Sigmoid colon (tissue), 4 donors: ENCODE results near the gene DENND1B.

ENCODE experiments used
- CTCF ChIP-seq, 4 experiments: fragments of 450-650 bp in 3 of 4; fragments of 200-600 bp in 1 of 4; IDR thresholded peaks; one replicate each; pipeline ENCODE4 v1.5.1; 2016 to 2019; ENCODE audit warnings: antibody characterized with exemption in 4 of 4, mild to moderate bottlenecking in 3 of 4, moderate library complexity in 2 of 4
- EP300 ChIP-seq, 4 donors: sonication (generic); formaldehyde crosslinking; IDR thresholded peaks; one replicate each; pipeline ENCODE4 v1.6.1; 2017; ENCODE audit warnings: antibody characterized with exemption in 4 of 4
- POLR2AphosphoS5 ChIP-seq, 4 donors: sonication (generic); formaldehyde crosslinking; IDR thresholded peaks; one replicate each; pipeline ENCODE4 v1.6.1; 2017; ENCODE audit warnings: antibody characterized with exemption in 4 of 4

DNA sequence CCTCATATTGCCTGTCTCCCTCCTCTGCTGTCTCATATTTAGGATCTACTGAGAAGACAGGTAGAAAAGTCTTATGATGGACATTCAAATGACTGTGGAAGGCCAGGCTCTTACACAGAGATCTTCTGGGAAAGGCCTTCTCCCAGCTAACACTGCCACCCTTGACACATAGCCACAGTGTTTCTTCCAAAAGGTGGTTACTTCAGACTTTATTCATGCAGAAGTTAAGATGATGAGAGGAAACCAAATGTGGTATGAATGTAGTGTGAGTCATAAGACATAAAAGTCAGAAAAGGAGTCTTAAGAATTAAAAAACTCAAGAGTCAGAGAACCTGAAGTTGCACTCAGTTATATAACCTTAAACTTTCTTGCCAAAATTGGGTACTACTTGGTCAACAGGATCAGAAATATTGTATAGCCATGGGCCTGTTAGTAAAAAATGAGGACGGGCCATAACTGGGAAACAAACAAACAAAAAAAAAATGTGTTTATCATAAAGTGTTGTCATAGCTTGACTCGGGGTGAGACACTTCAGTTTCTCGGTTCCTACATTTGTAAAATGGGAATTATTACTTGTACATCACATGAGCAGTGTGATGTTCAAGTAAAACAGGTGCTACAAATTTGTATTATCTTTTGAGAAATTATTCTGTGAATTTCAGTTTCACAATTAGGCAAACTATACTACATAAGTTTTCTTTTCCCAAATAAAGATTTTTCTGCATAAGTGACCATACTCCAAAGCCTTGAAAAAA, 1.2 kb upstream of the DENND1B start:
- TF ChIP-seq EP300 (IDR thresholded peaks at IDR 0.05), result no peak
- no peak for TF ChIP-seq CTCF (IDR thresholded peaks at IDR 0.05)
- TF ChIP-seq POLR2AphosphoS5 (IDR thresholded peaks at IDR 0.05), result no peak
